CD14-positive monocyte (primary cell): ENCODE results near the gene WT1. TPM values are rescaled to one million over a fixed set of nuclear protein-coding genes. Genes with fewer than 3 reads are reported as not detected.

Experiments
- DNase-seq, 3 donors: peaks; one replicate each; pipeline ENCODE4 v3.0.0-alpha.2; 2011 to 2022
- H2AFZ ChIP-seq: 2 replicates; pipeline ENCODE4 v1.6.0; 2012; ENCODE audit warnings: mild to moderate bottlenecking, low read depth, low read length, inconsistent platforms; ENCODE audit not compliant: insufficient read depth, poor library complexity, severe bottlenecking
- H3K27ac ChIP-seq, 2 donors: 1 replicate in 1 of 2; 2 replicates in 1 of 2; pipeline ENCODE4 v1.5.1; 2012 to 2013; ENCODE audit warnings: low read length in 2 of 2, control low read depth in 1 of 2, inconsistent platforms in 1 of 2, low read depth in 1 of 2, mild to moderate bottlenecking in 1 of 2
- H3K27me3 ChIP-seq, 2 donors: one replicate each; pipeline versions ENCODE4 v1.6.0 to v1.6.1; 2011 to 2013; ENCODE audit warnings: low read length in 2 of 2; ENCODE audit not compliant: control insufficient read depth in 2 of 2, insufficient read depth in 2 of 2
- H3K36me3 ChIP-seq, 2 donors: replicated peaks in 1 of 2; 1 replicate in 1 of 2; 2 replicates in 1 of 2; pipeline versions ENCODE4 v1.5.1 to v1.6.1; 2012 to 2013; ENCODE audit warnings: low read length in 2 of 2, control low read depth in 1 of 2, inconsistent platforms in 1 of 2, mild to moderate bottlenecking in 1 of 2; ENCODE audit not compliant: insufficient read depth in 2 of 2, control insufficient read depth in 1 of 2
- H3K4me1 ChIP-seq, 2 donors: 1 replicate in 1 of 2; 2 replicates in 1 of 2; pipeline versions ENCODE4 v1.5.1 to v1.6.1; 2012 to 2013; ENCODE audit warnings: low read length in 2 of 2, control low read depth in 1 of 2, inconsistent platforms in 1 of 2, mild to moderate bottlenecking in 1 of 2, moderate library complexity in 1 of 2; ENCODE audit not compliant: insufficient read depth in 2 of 2, control insufficient read depth in 1 of 2
- H3K4me2 ChIP-seq: replicated peaks from 2 replicates; pipeline ENCODE3; 2012; ENCODE audit warnings: low read length, moderate library complexity, mild to moderate bottlenecking; ENCODE audit not compliant: poor library complexity, severe bottlenecking; ENCODE audit errors: extremely low read depth
- H3K4me3 ChIP-seq, 3 experiments: fragments of 200-600 bp in 1 of 3; sonication (generic) in 1 of 3; replicated peaks in 1 of 3; 1 replicate in 2 of 3; 2 replicates in 1 of 3; pipeline ENCODE4 v1.5.1; 2011 to 2013; ENCODE audit warnings: low read length in 3 of 3, mild to moderate bottlenecking in 3 of 3, control low read depth in 2 of 3, low read depth in 2 of 3, inconsistent platforms in 1 of 3, moderate library complexity in 1 of 3
- H3K79me2 ChIP-seq: 2 replicates; pipeline ENCODE4 v1.6.0; 2012; ENCODE audit warnings: mild to moderate bottlenecking, control low read depth, inconsistent platforms, low read length, moderate library complexity; ENCODE audit not compliant: insufficient read depth
- H3K9ac ChIP-seq: 2 replicates; pipeline ENCODE4 v1.6.0; 2017; ENCODE audit warnings: low read length, mild to moderate bottlenecking; ENCODE audit not compliant: insufficient read depth, poor library complexity, severe bottlenecking
- H3K9me3 ChIP-seq, 2 donors: replicated peaks in 1 of 2; 1 replicate in 1 of 2; 2 replicates in 1 of 2; pipeline versions ENCODE4 v1.5.1 to v1.6.1; 2012 to 2013; ENCODE audit warnings: low read length in 2 of 2, control low read depth in 1 of 2; ENCODE audit not compliant: control insufficient read depth in 1 of 2, insufficient read depth in 1 of 2
- H4K20me1 ChIP-seq: 2 replicates; pipeline ENCODE4 v1.6.0; 2012; ENCODE audit warnings: mild to moderate bottlenecking, low read length, control low read depth, moderate library complexity; ENCODE audit not compliant: insufficient read depth
- H3K27ac Mint-ChIP-seq, 7 donors: one replicate each; pipeline ENCODE4 v1.8.0; 2020; ENCODE audit warnings: mild to moderate bottlenecking in 7 of 7, mixed read lengths in 7 of 7, moderate library complexity in 6 of 7, inconsistent platforms in 2 of 7
- H3K27me3 Mint-ChIP-seq, 3 donors: one replicate each; pipeline ENCODE4 v1.8.0; 2021 to 2022; ENCODE audit warnings: low read depth in 3 of 3, mild to moderate bottlenecking in 3 of 3, mixed read lengths in 3 of 3, moderate library complexity in 3 of 3, inconsistent platforms in 1 of 3
- H3K36me3 Mint-ChIP-seq, 2 donors: one replicate each; pipeline ENCODE4 v1.8.0; 2020; ENCODE audit warnings: mixed read lengths in 2 of 2, inconsistent platforms in 1 of 2, mild to moderate bottlenecking in 1 of 2
- H3K4me1 Mint-ChIP-seq: one replicate; pipeline ENCODE4 v1.8.0; 2020; ENCODE audit warnings: mild to moderate bottlenecking, mixed read lengths
- H3K4me3 Mint-ChIP-seq, 2 donors: one replicate each; pipeline ENCODE4 v1.8.0; 2020; ENCODE audit warnings: mild to moderate bottlenecking in 2 of 2, mixed read lengths in 2 of 2, moderate library complexity in 1 of 2
- H3K9me3 Mint-ChIP-seq, 7 donors: one replicate each; pipeline ENCODE4 v1.8.0; 2020 to 2022; ENCODE audit warnings: mixed read lengths in 7 of 7, mild to moderate bottlenecking in 6 of 7, moderate library complexity in 6 of 7, inconsistent platforms in 2 of 7
- CTCF ChIP-seq: fragments of 200-600 bp; IDR thresholded peaks from one replicate; pipeline ENCODE4 v1.8.0; 2022; ENCODE audit warnings: antibody characterized with exemption, mild to moderate bottlenecking
- WGBS: methylation state at CpG from one replicate; pipeline ENCODE4 v1.1.5; 2013; ENCODE audit warnings: missing lambda C conversion rate; ENCODE audit not compliant: insufficient coverage; 5-methylcytosine and 5-hydroxymethylcytosine counted together
- intact Hi-C, 2 donors: fragments of 100-400 bp; cut with micrococcal nuclease; formaldehyde crosslinking; loops; one replicate each; pipeline versions ENCODE4 v1.15.0 to v1.15.1; 2023
- polyA plus RNA-seq, 3 donors: library from polyadenylated mRNA; depleted of rRNA in 1 of 3; unstranded in 2 of 3; stranded (reverse) in 1 of 3; fragments of 300-500 nt in 2 of 3; fragments of >200 nt in 1 of 3; fragmentation: Illumina TruSeq in 2 of 3; gene quantifications; 1 replicate in 2 of 3; 2 replicates in 1 of 3; pipeline ENCODE4 v1.2.3, GENCODE V29; 2012 to 2021

WT1 gene
- polyA plus RNA-seq, 3 donors, result not detected

GRCh38 chr11:32395127-32395526 is 40.2 kb downstream of the WT1 start:
- no peak overlapping the region for H3K4me3 Mint-ChIP-seq
- no peak overlapping the region for H3K4me2 ChIP-seq
- WGBS, result 74% methylated on average over 2 of the region's 4 CpGs

GRCh38 chr11:32392840-32393239 is 42.5 kb downstream of the WT1 start:
- Histone ChIP-seq H3K79me2 (no peaks in the 10 kb centered on the region), H3K4me2 (no peak overlapping the region), H2AFZ (no peak overlapping the region), H3K27ac (no peak overlapping the region), H3K4me1 (no peaks in the 10 kb centered on the region), H3K36me3 (no peaks in the 10 kb centered on the region), H4K20me1 (no peaks in the 10 kb centered on the region), H3K4me3 (no peak overlapping the region), H3K9ac (no peak overlapping the region), H3K27me3 (no peaks in the 10 kb centered on the region), H3K9me3 (no peaks in the 10 kb centered on the region)
- no peak overlapping the region for H3K4me3 Mint-ChIP-seq
- peaks cover 3% of the 10 kb centered on the region for H3K4me1 Mint-ChIP-seq
- intact Hi-C loops, result no loop called here
- DNase-seq, result no peak
- H3K9me3 Mint-ChIP-seq, result no peaks in the 10 kb centered on the region
- H3K27me3 Mint-ChIP-seq, result peaks cover 0 to 4% (median 3%) of the 10 kb centered on the region in 3 donors
- no CpG with 5 or more reads among the region's 2 CpGs for WGBS
- TF ChIP-seq CTCF, result no peak
- no peak overlapping the region for H3K27ac Mint-ChIP-seq
- no peaks in the 10 kb centered on the region for H3K36me3 Mint-ChIP-seq

More at GRCh38 chr11:32395127-32395526, 40.2 kb downstream of the WT1 start:
- H4K20me1 ChIP-seq, result no peaks in the 10 kb centered on the region
- peaks cover 3% of the 10 kb centered on the region for H3K4me1 Mint-ChIP-seq
- no peak for DNase-seq
- no peak overlapping the region for H3K4me3 ChIP-seq
- H2AFZ ChIP-seq, result no peak overlapping the region
- H3K4me1 ChIP-seq, result no peaks in the 10 kb centered on the region
- TF ChIP-seq CTCF, result no peak
- no peaks in the 10 kb centered on the region for H3K36me3 Mint-ChIP-seq
- no peak overlapping the region for H3K9ac ChIP-seq
- no peaks in the 10 kb centered on the region for H3K36me3 ChIP-seq
- intact Hi-C loops, result no loop called here
- no peak overlapping the region for H3K27ac ChIP-seq
- no peaks in the 10 kb centered on the region for H3K79me2 ChIP-seq
- H3K9me3 ChIP-seq, result no peaks in the 10 kb centered on the region
- no peaks in the 10 kb centered on the region for H3K9me3 Mint-ChIP-seq
- peaks cover 2 to 5% (median 5%) of the 10 kb centered on the region in 3 donors for H3K27me3 Mint-ChIP-seq
- no peak overlapping the region for H3K27ac Mint-ChIP-seq
- no peaks in the 10 kb centered on the region for H3K27me3 ChIP-seq
